ENCODE data around the gene CHPT1.

The CHPT1 gene

GRCh38 chr12:101697930-101698799 is 725 bp downstream of the CHPT1 start:
- no peaks in the 10 kb centered on the region for H3K9me2 ChIP-seq (replicated peaks; ENCODE audit: insufficient read depth, low read length)

GRCh38 chr12:101698800-101699347 is 1.4 kb downstream of the CHPT1 start:
- H3K27ac ChIP-seq (ENCODE audit: low read depth, low read length): no peak overlapping the region
- peak; percentile 18 for TF ChIP-seq CTCF (IDR thresholded peaks at IDR 0.05; ENCODE audit: insufficient read depth, low read length, poor library complexity, severe bottlenecking)
- no peak for TF ChIP-seq EZH2phosphoT487 (conservative IDR thresholded peaks at IDR 0.05; ENCODE audit: low read length)
- H4K20me1 ChIP-seq (ENCODE audit: low read depth, low read length): no peaks in the 10 kb centered on the region
- peak overlapping the region; percentile 78 for H3K4me2 ChIP-seq (ENCODE audit: low read depth, low read length, poor library complexity, severe bottlenecking)
- H3K4me3 ChIP-seq (ENCODE audit: insufficient read depth, low read length, poor library complexity, severe bottlenecking): peak overlapping the region; percentile 66
- H3F3A ChIP-seq (ENCODE audit: insufficient read depth): peaks cover 5% of the 10 kb centered on the region; the same call in 1 of the 2 replicates
- H3K9me2 ChIP-seq (replicated peaks; ENCODE audit: insufficient read depth, low read length): no peaks in the 10 kb centered on the region
- no peak overlapping the region for H2AFZ ChIP-seq (ENCODE audit: low read depth, low read length, severe bottlenecking)
- no peaks in the 10 kb centered on the region for H3K79me2 ChIP-seq (ENCODE audit: insufficient read depth, low read length)
- H3K27me3 ChIP-seq (ENCODE audit: low read length): no peaks in the 10 kb centered on the region
- H3K9ac ChIP-seq (ENCODE audit: low read length): no peak overlapping the region
- H3K9me3 ChIP-seq (ENCODE audit: insufficient read depth, low read length): no peaks in the 10 kb centered on the region
- H3K36me3 ChIP-seq (ENCODE audit: low read length): no peaks in the 10 kb centered on the region

More at GRCh38 chr12:101697930-101698799, 725 bp downstream of the CHPT1 start:
- Histone ChIP-seq H3K36me3 (ENCODE audit: low read length) (no peaks in the 10 kb centered on the region), H4K20me1 (ENCODE audit: low read depth, low read length) (no peaks in the 10 kb centered on the region), H3K79me2 (ENCODE audit: insufficient read depth, low read length) (no peaks in the 10 kb centered on the region), H3F3A (ENCODE audit: insufficient read depth) (peaks cover 5% of the 10 kb centered on the region; the same call in 1 of the 2 replicates), H3K27ac (ENCODE audit: low read depth, low read length) (no peak overlapping the region; the same call in 1 of the 2 replicates), H3K4me2 (ENCODE audit: low read depth, low read length, poor library complexity, severe bottlenecking) (peak overlapping the region; percentile 78), H3K9ac (ENCODE audit: low read length) (peak overlapping the region; percentile 66), H2AFZ (ENCODE audit: low read depth, low read length, severe bottlenecking) (peak overlapping the region; percentile 69), H3K27me3 (ENCODE audit: low read length) (no peaks in the 10 kb centered on the region), H3K4me3 (ENCODE audit: insufficient read depth, low read length, poor library complexity, severe bottlenecking) (peak overlapping the region; percentile 66), H3K9me3 (ENCODE audit: insufficient read depth, low read length) (no peaks in the 10 kb centered on the region)
- TF ChIP-seq EZH2phosphoT487 (conservative IDR thresholded peaks at IDR 0.05; ENCODE audit: low read length): no peak
- TF ChIP-seq CTCF (IDR thresholded peaks at IDR 0.05; ENCODE audit: insufficient read depth, low read length, poor library complexity, severe bottlenecking): no peak

- H3K4me2 ChIP-seq (ENCODE audit: low read depth, low read length, poor library complexity, severe bottlenecking): no peak overlapping the region
- H3K4me3 ChIP-seq (ENCODE audit: insufficient read depth, low read length, poor library complexity, severe bottlenecking): no peak overlapping the region
Measured at GRCh38 chr12:101700299-101700820, 2.9 kb downstream of the CHPT1 start.

More at GRCh38 chr12:101700299-101700820, 2.9 kb downstream of the CHPT1 start:
- Histone ChIP-seq H3K9me3 (ENCODE audit: insufficient read depth, low read length) (no peaks in the 10 kb centered on the region), H3K27ac (ENCODE audit: low read depth, low read length) (no peak overlapping the region), H3K79me2 (ENCODE audit: insufficient read depth, low read length) (no peaks in the 10 kb centered on the region), H3K27me3 (ENCODE audit: low read length) (no peaks in the 10 kb centered on the region), H3K9ac (ENCODE audit: low read length) (no peak overlapping the region), H3F3A (ENCODE audit: insufficient read depth) (peaks cover 5% of the 10 kb centered on the region; the same call in 1 of the 2 replicates), H4K20me1 (ENCODE audit: low read depth, low read length) (no peaks in the 10 kb centered on the region), H3K9me2 (replicated peaks; ENCODE audit: insufficient read depth, low read length) (no peaks in the 10 kb centered on the region), H2AFZ (ENCODE audit: low read depth, low read length, severe bottlenecking) (no peak overlapping the region), H3K36me3 (ENCODE audit: low read length) (no peaks in the 10 kb centered on the region)
- TF ChIP-seq EZH2phosphoT487 (conservative IDR thresholded peaks at IDR 0.05; ENCODE audit: low read length) (no peak), CTCF (IDR thresholded peaks at IDR 0.05; ENCODE audit: insufficient read depth, low read length, poor library complexity, severe bottlenecking) (no peak)

All from SU-DHL-6 (cell line).